ENCODE measurements around the gene MAN2C1. TPM values are rescaled to one million over a fixed set of nuclear protein-coding genes. Genes with fewer than 3 reads are reported as not detected.

MAN2C1 gene
- total RNA-seq = 100 to 1,000 TPM in 3 of 4 donors, 10 to 100 TPM in 1; 84.9 to 199 (median 136) TPM

DNA sequence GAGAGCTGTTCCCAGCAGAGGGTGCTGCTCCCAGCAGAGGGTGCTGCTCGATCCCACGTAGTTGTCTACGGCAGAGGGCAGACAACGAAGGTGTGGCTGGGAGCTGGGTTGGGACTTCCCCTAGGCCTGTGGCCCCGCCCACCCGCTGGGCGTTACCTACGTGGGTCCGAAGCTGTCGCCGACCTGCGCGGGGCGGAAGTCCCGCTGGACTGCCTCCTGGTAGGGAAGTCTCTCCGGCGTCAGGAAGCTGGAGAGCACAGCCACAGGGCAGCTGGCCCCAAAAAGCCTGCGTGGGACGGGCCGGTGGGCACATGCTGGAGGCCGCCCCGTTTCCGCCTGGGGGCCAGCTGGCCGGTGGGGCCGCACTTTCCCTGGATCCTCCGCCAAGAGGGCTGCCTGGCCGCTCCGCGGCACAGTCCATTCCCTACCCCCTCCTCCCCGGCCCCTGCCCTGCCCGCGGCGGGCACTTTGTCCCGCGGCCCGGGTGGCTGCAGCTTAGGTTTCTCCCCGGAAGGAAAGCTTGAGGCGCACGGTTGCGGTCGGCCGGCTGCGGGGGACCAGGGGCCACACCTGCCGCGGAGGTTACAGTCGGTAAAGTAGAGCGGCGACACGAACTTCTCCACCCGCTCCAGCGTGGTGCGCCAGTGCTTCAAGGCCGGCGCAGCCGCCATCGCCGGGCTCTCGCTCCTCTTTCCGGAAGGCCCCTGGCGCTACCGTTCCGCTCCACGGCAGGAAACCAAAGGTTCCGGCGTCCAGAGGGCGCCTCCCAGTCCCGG lies at the start of gene MAN2C1:
Gene MAN2C1, minus strand, starts transcription at position 695 of the 776 bp plus-strand sequence. Its CDS starts 24 bp downstream, at position 671.
- intact Hi-C loops (cut with DNase I; ENCODE audit: low total_unique reads) = loop anchor here (10.0 kb wide), 1 partner anchor 287 kb away; no protein-coding TSS in a partner anchor
- WGBS, 2 donors = 0% methylated on average over 42 of the region's 67 CpGs

DNA sequence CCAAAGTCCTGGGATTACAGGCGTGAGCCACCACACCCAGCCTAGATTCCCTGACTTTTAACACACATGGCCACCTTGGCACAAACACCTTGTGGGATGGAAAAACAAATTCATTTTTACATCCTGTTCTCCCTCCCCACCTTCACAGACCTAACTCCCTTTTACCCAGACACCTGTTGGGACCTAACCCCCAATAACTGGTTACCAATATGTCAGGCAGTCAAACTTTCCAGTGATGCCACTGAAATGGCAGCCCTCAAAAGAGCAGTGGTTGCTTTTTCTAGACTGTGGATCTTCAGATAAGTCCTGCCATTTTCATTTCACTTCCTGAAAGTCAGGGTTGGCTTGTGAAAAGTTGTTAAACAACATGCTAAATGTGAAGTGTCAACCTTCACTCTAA lies 48.2 kb upstream of the MAN2C1 start:
- TF ChIP-seq, protein P1, sequence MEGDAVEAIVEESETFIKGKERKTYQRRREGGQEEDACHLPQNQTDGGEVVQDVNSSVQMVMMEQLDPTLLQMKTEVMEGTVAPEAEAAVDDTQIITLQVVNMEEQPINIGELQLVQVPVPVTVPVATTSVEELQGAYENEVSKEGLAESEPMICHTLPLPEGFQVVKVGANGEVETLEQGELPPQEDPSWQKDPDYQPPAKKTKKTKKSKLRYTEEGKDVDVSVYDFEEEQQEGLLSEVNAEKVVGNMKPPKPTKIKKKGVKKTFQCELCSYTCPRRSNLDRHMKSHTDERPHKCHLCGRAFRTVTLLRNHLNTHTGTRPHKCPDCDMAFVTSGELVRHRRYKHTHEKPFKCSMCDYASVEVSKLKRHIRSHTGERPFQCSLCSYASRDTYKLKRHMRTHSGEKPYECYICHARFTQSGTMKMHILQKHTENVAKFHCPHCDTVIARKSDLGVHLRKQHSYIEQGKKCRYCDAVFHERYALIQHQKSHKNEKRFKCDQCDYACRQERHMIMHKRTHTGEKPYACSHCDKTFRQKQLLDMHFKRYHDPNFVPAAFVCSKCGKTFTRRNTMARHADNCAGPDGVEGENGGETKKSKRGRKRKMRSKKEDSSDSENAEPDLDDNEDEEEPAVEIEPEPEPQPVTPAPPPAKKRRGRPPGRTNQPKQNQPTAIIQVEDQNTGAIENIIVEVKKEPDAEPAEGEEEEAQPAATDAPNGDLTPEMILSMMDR (IDR thresholded peaks at IDR 0.05) = no peak
- no peak for TF ChIP-seq POLR2A (IDR thresholded peaks at IDR 0.05)
- 91 to 95% methylated on average over 1 of the region's 1 CpG for WGBS, 2 donors
- intact Hi-C loops (cut with DNase I; ENCODE audit: low total_unique reads) = no loop called here
- no peak overlapping the region for H3K4me3 ChIP-seq (ENCODE audit: low read depth, poor library complexity, severe bottlenecking)
- DNase-seq (ENCODE audit: low spot score in 2 of 2) = no peak

More for the DNA sequence above, at the start of gene MAN2C1:
- peak; percentile 94 to 99 for DNase-seq (ENCODE audit: low spot score in 2 of 2)
- peak in 1 of 2 donors; percentile 67 for TF ChIP-seq POLR2A (IDR thresholded peaks at IDR 0.05)
- TF ChIP-seq, protein P1 (IDR thresholded peaks at IDR 0.05) = no peak
- H3K4me3 ChIP-seq (ENCODE audit: low read depth, poor library complexity, severe bottlenecking) = peak within 1 kb of the TSS; percentile 75

DNA sequence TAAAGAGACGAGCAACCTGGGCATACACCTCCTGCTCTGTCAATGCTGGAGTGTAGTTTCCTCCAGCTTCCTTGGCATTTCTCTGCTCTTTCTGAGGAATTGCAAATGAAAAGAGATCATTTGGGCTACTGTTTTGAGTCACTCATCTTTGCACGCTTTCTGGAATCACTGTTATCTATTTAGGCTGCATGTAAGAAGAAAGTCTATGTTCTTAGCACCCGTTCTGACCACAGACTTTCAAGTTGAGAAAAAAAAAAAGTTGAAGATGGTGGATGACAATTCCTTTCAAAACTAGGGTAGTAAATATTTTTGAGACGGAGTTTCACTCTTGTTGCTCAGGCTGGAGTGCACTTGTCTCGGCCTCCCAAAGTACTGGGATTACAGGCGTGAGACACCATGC lies 41.8 kb upstream of the MAN2C1 start:
- WGBS, 2 donors = 91 to 92% methylated on average over 6 of the region's 6 CpGs
- intact Hi-C loops (cut with DNase I; ENCODE audit: low total_unique reads) = no loop called here
- TF ChIP-seq, protein P1 (IDR thresholded peaks at IDR 0.05) = no peak
- TF ChIP-seq POLR2A (IDR thresholded peaks at IDR 0.05) = no peak
- no peak for DNase-seq (ENCODE audit: low spot score in 2 of 2)
- no peak overlapping the region for H3K4me3 ChIP-seq (ENCODE audit: low read depth, poor library complexity, severe bottlenecking)

DNA sequence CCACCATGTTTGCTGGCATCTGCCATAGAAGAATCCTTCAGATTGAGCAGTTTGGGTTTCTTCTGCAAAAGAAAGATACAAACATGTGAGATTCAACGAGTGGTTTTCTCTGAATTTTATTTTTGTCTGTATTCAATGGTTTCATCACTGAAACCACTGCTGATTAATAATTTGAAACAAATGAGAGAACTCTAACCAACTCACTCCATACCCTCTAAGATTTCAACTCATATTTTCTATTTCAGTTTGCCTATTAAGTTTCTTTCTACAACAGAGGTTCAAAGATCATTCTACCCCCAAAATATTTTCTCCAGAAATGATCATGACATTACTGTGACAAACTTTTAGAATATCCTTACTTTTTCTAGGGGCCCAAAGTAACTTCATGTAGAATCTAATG lies 38.7 kb upstream of the MAN2C1 start:
- 79 to 91% methylated on average over 1 of the region's 1 CpG for WGBS, 2 donors
- DNase-seq (ENCODE audit: low spot score in 2 of 2) = no peak
- TF ChIP-seq POLR2A (IDR thresholded peaks at IDR 0.05) = no peak
- TF ChIP-seq, protein P1 (IDR thresholded peaks at IDR 0.05) = no peak
- intact Hi-C loops (cut with DNase I; ENCODE audit: low total_unique reads) = no loop called here
- H3K4me3 ChIP-seq (ENCODE audit: low read depth, poor library complexity, severe bottlenecking) = no peak overlapping the region

DNA sequence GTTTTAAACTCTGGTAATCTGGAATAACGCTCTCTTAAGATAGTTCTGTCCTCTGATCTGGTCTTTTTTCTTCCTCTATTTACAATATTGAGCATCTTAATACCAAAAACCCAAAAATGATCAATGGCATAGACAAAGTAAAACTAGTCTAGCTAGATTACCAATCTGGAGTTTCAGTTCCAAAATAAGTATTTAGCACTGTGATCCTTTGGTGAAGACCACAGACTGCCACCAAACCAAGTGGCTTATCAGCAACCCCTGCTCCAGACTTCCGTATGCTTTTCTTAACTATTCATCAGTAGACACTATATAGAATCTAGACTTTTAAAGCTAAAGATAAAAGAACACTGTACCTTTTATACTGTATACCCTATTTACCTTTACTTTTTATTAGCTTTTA lies 35.5 kb upstream of the MAN2C1 start:
- 95 to 96% methylated on average over 2 of the region's 2 CpGs for WGBS, 2 donors
- TF ChIP-seq, protein P1 (IDR thresholded peaks at IDR 0.05) = no peak
- TF ChIP-seq POLR2A (IDR thresholded peaks at IDR 0.05) = no peak
- no peak overlapping the region for H3K4me3 ChIP-seq (ENCODE audit: low read depth, poor library complexity, severe bottlenecking)
- intact Hi-C loops (cut with DNase I; ENCODE audit: low total_unique reads) = no loop called here
- DNase-seq (ENCODE audit: low spot score in 2 of 2) = no peak
